ENCODE data around the gene PKIG. TPM values are rescaled to one million over a fixed set of nuclear protein-coding genes. Genes with fewer than 3 reads are reported as not detected.
A peak's percentile ranks its signal among the peaks of the same experiment; 100 is the strongest.

PKIG gene
- total and polyA plus RNA-seq, 2 experiments from 2014 or later, result 90.4 to 100 TPM

DNA sequence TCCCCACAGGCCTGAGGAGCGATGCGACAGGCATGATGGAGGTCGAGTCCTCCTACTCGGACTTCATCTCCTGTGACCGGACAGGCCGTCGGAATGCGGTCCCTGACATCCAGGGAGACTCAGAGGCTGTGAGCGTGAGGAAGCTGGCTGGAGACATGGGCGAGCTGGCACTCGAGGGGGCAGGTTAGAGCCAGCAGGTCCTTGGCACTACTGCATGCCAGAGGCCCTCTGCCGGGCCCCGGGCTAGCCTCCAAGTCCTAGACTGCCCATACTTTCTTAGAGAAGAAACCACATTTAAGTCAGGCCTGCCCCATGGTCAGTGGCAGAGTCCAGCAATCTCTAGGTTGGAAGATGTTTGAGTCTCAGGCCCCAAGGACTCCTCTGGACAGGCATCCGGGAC, 32.1 kb downstream of the PKIG start:
- Histone ChIP-seq H3K4me1 (ENCODE audit: low read depth) (peaks cover 2% of the 10 kb centered on the region), H3K4me3 (no peak overlapping the region), H3K27ac (no peak overlapping the region), H3K9me3 (ENCODE audit: low read depth) (no peaks in the 10 kb centered on the region), H3K27me3 (no peaks in the 10 kb centered on the region), H3K36me3 (no peaks in the 10 kb centered on the region)
- no peak for DNase-seq (ENCODE audit: low read depth in 1 of 2, low spot score in 1 of 2)
- TF ChIP-seq, protein P1, sequence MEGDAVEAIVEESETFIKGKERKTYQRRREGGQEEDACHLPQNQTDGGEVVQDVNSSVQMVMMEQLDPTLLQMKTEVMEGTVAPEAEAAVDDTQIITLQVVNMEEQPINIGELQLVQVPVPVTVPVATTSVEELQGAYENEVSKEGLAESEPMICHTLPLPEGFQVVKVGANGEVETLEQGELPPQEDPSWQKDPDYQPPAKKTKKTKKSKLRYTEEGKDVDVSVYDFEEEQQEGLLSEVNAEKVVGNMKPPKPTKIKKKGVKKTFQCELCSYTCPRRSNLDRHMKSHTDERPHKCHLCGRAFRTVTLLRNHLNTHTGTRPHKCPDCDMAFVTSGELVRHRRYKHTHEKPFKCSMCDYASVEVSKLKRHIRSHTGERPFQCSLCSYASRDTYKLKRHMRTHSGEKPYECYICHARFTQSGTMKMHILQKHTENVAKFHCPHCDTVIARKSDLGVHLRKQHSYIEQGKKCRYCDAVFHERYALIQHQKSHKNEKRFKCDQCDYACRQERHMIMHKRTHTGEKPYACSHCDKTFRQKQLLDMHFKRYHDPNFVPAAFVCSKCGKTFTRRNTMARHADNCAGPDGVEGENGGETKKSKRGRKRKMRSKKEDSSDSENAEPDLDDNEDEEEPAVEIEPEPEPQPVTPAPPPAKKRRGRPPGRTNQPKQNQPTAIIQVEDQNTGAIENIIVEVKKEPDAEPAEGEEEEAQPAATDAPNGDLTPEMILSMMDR (IDR thresholded peaks at IDR 0.05; ENCODE audit: low read depth, low read length), result no peak

DNA sequence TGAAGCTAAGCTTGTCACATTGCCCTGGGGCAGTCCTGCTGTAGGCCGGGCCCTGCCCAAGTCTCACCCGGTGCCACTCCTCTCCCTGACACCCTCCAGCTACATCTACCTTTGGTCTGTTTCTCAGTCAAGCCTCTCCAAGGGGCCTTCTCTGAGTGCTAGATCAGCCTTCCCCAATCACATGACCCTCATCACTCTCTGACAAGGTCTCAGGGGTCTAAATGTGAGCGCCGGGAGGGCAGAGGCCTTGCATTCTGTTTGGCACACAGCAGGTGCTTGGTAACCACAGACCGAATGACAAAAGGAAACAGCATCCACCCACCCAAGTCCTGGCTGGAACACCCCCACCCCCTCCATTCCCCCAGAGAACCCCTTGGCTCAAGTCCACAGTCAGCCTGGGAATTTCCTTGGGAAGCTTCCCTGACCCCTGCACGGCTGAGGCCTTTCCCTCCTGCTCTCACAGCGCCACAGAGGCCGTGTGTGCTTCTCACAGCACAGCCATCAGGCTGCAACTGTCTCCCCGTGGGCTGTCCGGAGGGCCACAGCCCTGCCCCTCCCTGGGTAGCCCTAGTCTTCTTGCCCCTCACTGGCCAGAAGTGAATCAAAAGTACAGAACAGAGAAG, 32.9 kb downstream of the PKIG start:
- no peak overlapping the region for H3K4me3 ChIP-seq
- H3K9me3 ChIP-seq (ENCODE audit: low read depth), result no peaks in the 10 kb centered on the region
- no peaks in the 10 kb centered on the region for H3K36me3 ChIP-seq
- no peak overlapping the region for H3K27ac ChIP-seq
- H3K27me3 ChIP-seq, result no peaks in the 10 kb centered on the region
- peak in 1 of 2 donors; percentile 48 for DNase-seq (ENCODE audit: low read depth in 1 of 2, low spot score in 1 of 2)
- TF ChIP-seq, protein P1 (IDR thresholded peaks at IDR 0.05; ENCODE audit: low read depth, low read length), result no peak
- no peaks in the 10 kb centered on the region for H3K4me1 ChIP-seq (ENCODE audit: low read depth)

DNA sequence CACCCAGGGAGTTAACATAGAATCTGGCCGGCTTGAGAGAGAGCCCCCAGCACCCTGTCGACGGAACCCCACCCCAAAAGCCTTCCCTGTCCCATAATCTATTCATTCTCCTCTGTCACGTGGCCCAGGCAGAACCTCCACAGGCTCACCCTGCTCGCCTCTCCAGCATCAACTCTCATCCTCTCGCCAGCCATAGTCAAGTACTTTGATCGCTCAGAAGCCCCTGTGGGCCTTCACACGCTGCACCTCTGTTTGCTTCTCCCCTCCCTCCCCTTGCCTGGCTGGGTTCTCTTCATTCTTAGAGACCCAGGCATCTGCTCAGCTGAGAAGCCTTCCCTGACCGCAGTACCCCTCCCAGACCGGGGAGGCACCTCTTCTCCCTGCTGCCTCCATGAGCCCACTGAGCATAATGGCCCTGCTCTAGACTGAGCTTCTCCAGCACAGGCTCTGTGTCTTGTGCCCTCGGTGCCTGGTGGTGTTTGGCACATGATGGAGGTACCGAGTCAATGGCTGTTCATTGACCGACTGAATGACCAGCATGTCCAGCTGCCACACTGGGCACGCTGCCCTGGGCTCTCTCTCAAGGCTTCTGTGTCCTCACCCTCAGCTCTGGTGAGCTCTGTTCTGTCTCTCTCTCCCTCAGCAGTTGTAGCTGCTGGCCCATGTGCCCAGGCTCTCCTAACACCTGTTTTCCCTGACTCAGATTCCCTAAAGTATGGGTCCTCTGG, 33.7 kb downstream of the PKIG start:
- no peaks in the 10 kb centered on the region for H3K4me1 ChIP-seq (ENCODE audit: low read depth)
- no peak for DNase-seq (ENCODE audit: low read depth in 1 of 2, low spot score in 1 of 2)
- no peaks in the 10 kb centered on the region for H3K36me3 ChIP-seq
- no peaks in the 10 kb centered on the region for H3K9me3 ChIP-seq (ENCODE audit: low read depth)
- H3K4me3 ChIP-seq, result no peak overlapping the region
- no peak overlapping the region for H3K27ac ChIP-seq
- no peaks in the 10 kb centered on the region for H3K27me3 ChIP-seq
- TF ChIP-seq, protein P1 (IDR thresholded peaks at IDR 0.05; ENCODE audit: low read depth, low read length), result no peak

DNA sequence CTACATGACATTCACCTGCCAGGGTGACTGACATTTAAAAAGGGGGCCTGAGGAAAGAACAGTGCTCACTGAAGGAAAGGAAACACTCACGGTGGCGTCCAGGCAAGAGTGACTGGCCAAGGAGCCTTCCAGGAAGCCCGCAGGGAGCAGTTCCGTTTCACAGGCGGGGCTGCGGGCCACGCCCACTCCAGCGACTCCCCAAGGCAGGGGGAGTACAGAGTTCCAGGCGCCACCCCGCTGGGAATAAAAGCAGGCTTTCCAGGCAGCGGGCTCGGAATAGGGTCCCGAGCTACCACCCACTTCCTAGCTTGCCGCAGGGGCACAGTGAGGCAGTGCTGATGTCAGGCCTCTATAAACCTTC, 34.2 kb downstream of the PKIG start:
- Histone ChIP-seq H3K9me3 (ENCODE audit: low read depth) (no peaks in the 10 kb centered on the region), H3K4me1 (ENCODE audit: low read depth) (no peaks in the 10 kb centered on the region), H3K27ac (no peak overlapping the region), H3K27me3 (no peaks in the 10 kb centered on the region), H3K36me3 (no peaks in the 10 kb centered on the region), H3K4me3 (no peak overlapping the region)
- no peak for DNase-seq (ENCODE audit: low read depth in 1 of 2, low spot score in 1 of 2)
- TF ChIP-seq, protein P1 (IDR thresholded peaks at IDR 0.05; ENCODE audit: low read depth, low read length), result no peak

DNA sequence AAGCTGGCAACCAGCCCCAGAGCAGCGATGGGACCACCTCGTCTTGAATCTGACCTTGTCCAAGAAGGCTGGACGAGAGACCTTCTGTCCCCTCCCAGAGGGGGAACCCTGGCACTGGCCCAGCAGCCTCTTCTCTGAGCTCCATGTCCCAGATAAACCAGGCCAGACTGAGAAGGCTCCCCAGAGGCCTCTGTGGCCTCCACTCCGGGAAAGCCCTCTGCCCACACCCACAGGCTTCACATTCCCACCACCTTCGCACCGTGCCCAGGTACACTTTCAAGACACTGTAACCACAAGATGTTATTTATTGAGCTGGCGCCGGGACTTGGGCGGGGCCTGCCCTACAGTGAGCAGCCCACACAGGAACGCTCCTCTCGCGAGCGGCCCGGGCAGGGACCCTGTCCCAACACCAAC, 35.9 kb downstream of the PKIG start:
- Histone ChIP-seq H3K27me3 (no peaks in the 10 kb centered on the region), H3K4me1 (ENCODE audit: low read depth) (no peaks in the 10 kb centered on the region), H3K27ac (no peak overlapping the region), H3K36me3 (no peaks in the 10 kb centered on the region), H3K9me3 (ENCODE audit: low read depth) (no peaks in the 10 kb centered on the region), H3K4me3 (no peak overlapping the region)
- TF ChIP-seq, protein P1 (IDR thresholded peaks at IDR 0.05; ENCODE audit: low read depth, low read length), result no peak
- DNase-seq (ENCODE audit: low read depth in 1 of 2, low spot score in 1 of 2), result no peak
